HFF-Myc (cell line): ENCODE measurements around the gene PPP1R12B.
A peak's percentile ranks its signal among the peaks of the same experiment; 100 is the strongest.
"Not testable (repeated sequence)": the region's sequence is repeated elsewhere in the genome, so short reads cannot be mapped to it uniquely, and the experiment has no call there.

Experiments
- DNase-seq: peaks from one replicate; pipeline ENCODE4 v3.0.0-alpha.2; 2011; ENCODE audit warnings: low read depth; ENCODE audit errors: extremely low read depth
- H3K4me3 ChIP-seq: replicated peaks from 2 replicates; pipeline ENCODE4 v1.5.1; 2011; ENCODE audit warnings: low read depth, mild to moderate bottlenecking, control low read depth, low read length
- CTCF ChIP-seq: IDR thresholded peaks from 2 replicates; pipeline ENCODE4 v1.5.1; 2012; ENCODE audit warnings: mild to moderate bottlenecking, low read depth, low read length, control low read depth; ENCODE audit errors: missing control alignments

PPP1R12B gene

GRCh38 chr1:202433155-202434043, 84.9 kb downstream of the PPP1R12B start:
- no peak overlapping the region for H3K4me3 ChIP-seq
- no peak for DNase-seq
- TF ChIP-seq CTCF, result no peak

DNA sequence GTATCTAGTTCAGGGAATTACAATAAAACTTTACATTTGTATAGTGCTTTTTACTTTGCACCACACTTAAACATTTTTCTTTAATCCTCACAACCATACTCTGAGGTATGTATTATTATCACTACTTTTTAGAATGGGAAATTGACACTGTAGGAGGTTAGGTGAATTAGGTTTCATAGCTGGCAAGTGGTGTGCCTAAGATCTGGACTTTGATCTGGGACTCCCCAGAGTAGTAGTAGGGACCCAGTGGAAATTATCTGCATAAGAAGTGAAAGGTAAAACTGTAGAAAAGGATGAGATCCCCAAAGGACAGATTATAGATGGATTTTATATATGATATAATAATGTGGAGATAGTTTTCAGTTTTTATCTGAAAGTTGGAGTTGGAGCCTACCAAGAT, 85.6 kb downstream of the PPP1R12B start:
- no peak overlapping the region for H3K4me3 ChIP-seq
- no peak for DNase-seq
- TF ChIP-seq CTCF, result no peak

DNA sequence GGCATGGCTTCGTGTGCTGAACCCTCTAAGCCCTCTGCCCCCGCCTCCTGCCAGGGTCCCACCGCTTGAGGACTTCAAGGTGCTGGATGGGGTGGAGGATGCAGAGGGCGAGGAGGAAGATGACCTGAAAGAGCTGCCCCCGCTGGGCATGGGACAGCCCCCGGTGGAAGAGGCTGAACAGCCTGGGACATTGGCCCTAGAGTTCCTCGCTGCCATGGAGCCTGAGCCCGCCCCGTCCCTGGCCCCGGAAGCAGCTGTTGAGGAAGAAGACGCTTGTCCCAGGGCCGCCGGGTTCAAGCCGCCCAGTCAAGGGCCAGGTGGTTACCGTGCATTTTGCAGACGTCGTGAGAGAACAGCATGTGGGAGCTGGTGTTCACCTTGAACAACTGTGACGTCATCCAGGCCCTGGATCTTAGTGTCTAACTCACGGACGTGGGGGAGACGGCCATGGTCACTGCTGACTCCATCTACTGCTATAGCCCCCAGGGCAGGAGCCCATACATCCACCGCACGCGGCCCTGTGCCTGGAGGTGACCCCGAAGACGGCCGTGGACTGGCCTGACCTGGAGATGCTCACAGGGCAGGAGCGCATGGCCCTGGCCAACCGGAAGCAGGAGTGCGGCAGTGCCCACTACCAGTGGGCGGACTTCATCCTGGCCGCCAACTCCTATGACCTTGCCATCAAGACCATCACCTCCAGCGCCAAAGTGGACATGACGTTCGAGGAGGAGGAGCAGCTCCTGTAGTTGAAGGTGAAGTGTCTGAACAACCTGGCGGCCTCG, 90.1 kb downstream of the PPP1R12B start:
- no peak for TF ChIP-seq CTCF
- no peak for DNase-seq
- no peak overlapping the region for H3K4me3 ChIP-seq

DNA sequence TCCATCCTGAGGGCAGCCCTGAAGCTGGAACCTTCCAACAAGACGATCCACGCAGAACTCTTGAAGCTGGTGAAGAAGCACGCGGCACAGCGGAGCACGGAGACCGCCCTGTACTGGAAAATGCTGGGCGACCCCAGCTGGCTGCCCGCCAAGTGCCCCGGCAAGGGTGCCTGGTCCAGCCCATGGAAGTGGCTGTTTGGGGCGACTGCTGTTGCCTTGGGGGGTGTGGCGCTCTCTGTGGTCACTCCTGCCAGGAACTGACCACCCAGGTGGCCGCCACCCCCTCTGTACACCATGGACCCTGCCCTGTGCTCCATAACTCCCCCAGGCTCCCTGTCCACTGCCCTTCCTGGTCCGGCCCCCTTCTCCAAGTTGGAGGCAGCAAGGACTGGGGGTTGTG, 90.8 kb downstream of the PPP1R12B start:
- TF ChIP-seq CTCF, result no peak
- no peak overlapping the region for H3K4me3 ChIP-seq

GRCh38 chr1:202448140-202448539, 99.6 kb downstream of the PPP1R12B start:
- not testable (repeated sequence) for H3K4me3 ChIP-seq, DNase-seq

More for the DNA sequence above, 90.8 kb downstream of the PPP1R12B start:
- DNase-seq, result no peak

DNA sequence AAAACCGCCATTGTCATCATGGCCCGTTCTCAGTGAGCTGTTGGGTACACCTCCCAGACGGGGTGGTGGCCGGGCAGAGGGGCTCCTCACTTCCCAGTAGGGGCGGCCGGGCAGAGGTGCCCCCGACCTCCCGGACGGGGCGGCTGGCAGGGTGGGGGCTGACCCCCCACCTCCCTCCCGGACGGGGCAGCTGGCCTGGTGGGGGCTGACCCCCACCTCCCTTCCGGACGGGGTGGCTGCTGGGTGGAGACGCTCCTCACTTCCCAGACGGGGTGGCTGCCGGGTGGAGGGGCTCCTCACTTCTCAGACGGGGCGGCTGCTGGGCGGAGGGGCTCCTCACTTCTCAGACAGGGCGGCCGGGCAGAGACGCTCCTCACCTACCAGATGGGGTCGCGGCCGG, 103.1 kb downstream of the PPP1R12B start:
- DNase-seq, H3K4me3 ChIP-seq: not testable (repeated sequence)

DNA sequence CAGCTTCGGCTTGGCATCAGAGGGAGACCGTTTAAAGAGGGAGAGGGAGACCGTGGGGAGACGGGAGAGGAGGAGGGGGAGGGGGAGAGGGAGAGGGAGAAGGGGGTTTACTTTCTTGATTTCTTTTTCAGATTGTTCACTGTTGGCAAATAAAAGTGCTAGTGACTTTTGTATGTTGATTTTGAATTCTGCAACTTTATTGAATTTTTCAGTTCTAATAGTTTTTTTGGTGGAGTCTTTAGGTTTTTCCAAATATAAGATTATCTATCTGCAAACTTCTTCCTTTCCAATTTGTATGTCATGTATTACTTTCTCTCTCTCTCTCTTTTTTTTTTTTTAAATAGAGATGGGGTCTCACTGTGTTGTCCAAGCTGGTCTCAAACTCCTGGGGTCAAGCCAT, 104.0 kb downstream of the PPP1R12B start:
- no peak overlapping the region for H3K4me3 ChIP-seq
- DNase-seq, result no peak
- TF ChIP-seq CTCF, result no peak

DNA sequence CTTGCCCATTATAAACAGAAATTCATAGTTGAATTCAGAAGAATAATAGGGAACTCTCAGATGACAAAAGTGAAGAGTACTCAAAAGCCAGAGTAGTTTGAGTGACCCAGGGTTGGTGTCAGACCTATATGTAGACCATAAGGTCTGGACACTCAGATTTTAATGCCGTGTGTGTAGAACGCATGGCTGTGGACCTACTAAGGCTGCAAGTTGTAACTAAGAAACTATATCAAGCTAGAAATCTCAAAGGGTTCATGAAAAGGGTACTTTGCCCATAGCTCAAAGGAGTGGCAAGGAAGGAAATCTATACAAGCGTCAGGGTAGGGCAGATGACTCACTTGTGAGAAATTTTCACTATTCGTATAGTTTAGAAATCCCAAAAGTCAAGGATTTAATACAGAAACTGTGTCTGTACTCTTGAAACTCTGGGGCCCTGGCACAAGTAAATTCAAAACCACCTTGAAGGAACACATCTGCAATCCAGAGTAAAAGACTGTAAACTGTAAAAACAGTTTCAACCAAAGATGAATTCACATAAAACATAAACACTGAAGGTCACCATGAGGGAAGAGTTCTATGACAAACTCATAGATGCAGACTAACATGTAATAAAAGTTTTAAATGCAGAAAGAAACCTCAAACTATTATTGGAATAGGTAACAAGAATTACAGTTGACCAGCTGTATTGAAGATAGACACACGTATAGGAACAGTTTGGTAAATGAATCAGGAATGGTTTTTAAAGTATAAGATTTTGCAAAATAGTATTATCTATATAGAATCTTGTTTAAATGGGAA, 108.1 kb downstream of the PPP1R12B start:
- peak; percentile 30 for DNase-seq
- not testable (repeated sequence) for H3K4me3 ChIP-seq

DNA sequence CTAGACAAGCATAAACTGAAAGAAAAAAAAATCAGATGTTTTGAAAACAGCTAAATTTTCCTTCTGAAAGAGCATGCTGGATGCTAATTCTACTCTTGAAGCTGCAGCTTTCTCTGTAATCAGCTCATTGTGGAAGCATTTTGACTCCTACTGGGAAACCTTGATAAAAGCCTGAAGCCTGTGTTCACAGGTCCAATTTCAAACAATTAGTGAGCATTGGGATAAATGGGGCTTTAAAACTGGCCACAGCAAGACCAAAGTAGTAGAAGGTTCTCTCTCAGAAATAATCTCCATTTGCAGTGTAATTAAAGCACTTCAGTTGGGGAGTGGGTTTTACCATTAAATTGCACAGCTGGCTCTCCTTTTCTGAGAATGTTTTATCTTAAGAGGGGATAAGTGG, 110.2 kb downstream of the PPP1R12B start:
- DNase-seq, H3K4me3 ChIP-seq: not testable (repeated sequence)

GRCh38 chr1:202459470-202460142, 111.1 kb downstream of the PPP1R12B start:
- DNase-seq, H3K4me3 ChIP-seq: not testable (repeated sequence)

GRCh38 chr1:202460143-202460495, 111.6 kb downstream of the PPP1R12B start:
- peak; percentile 29 for DNase-seq
- not testable (repeated sequence) for H3K4me3 ChIP-seq
